Sciatic nerve (tissue), 2 donors: ENCODE results near the gene AXIN1. TPM values are rescaled to one million over a fixed set of nuclear protein-coding genes. Genes with fewer than 3 reads are reported as not detected.

Experiments used
- ATAC-seq: fragments of 200-7000 bp; cut with Tn5 transposase; one replicate; pipeline ENCODE4 v1.9.1; 2020; ENCODE audit warnings: mild to moderate bottlenecking, moderate library complexity
- DNase-seq: peaks from one replicate; pipeline ENCODE4 v3.0.0-alpha.2; 2020; ENCODE audit warnings: low spot score
- intact Hi-C: fragments of 100-400 bp; cut with DNase I; formaldehyde crosslinking; loops from one replicate; pipeline ENCODE4 v1.14.2; 2022
- total RNA-seq: library from RNA; stranded (reverse); fragmentation: NEBNext Ultra II Directional; extraction: Animal tissue kit (Norgen Biotek cat#: 25700); gene quantifications from one replicate; pipeline ENCODE4 v1.2.1, GENCODE V29; 2021
- donor health status: DM: no; HTN: no; CAD: no.
- donor health status: DM: no; HTN: no; CAD: no.

The AXIN1 gene
- total RNA-seq, 1 donor from 2014 or later, result 20.1 TPM

GRCh38 chr16:291539-291938, 61.0 kb downstream of the AXIN1 start:
- intact Hi-C loops, result no loop called here
- DNase-seq, result no peak
- ATAC-seq, result no peak

- no peak for DNase-seq
- intact Hi-C loops, result no loop called here
- no peak for ATAC-seq
Measured at GRCh38 chr16:290681-291405, 61.7 kb downstream of the AXIN1 start.

DNA sequence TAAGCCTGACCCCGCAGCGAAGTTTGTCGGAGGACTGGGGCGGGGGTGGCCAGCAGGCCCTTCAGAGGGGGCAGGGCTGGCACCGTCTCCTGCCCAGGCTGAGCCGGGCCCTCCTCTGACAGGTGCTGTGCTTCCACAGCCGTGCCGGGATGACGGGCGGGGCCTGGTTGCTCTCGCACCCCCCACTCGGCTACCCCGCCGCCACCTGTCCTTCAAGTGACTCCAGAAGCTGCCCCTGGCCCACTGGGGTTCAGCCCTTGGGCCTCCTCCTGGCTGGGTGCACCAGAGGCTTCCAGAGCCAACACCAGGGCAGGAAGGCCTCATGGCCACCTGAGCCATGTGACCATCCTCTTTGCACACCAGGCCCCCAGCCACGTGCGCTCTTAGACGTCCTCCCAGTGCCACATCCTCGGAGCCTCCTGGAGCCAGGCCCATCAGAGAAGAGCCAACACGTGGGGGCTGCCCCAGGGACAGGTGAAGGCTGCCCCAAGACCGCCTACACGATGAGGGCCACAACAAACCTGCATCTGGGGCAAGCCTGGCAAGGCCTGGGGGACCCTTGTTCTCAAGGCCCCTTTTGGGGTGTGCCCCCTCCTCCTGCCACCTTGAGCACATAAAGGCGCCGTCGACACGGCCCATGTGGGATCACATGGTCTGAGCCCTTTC, 62.4 kb downstream of the AXIN1 start:
- intact Hi-C loops, result no loop called here
- no peak for ATAC-seq
- no peak for DNase-seq

GRCh38 chr16:289395-289997, 63.0 kb downstream of the AXIN1 start:
- intact Hi-C loops, result no loop called here
- no peak for ATAC-seq
- no peak for DNase-seq

GRCh38 chr16:287981-288920, 64.3 kb downstream of the AXIN1 start:
- intact Hi-C loops, result no loop called here
- DNase-seq (no peak), ATAC-seq (no peak)

GRCh38 chr16:287298-287811, 65.2 kb downstream of the AXIN1 start:
- intact Hi-C loops, result no loop called here
- no peak for ATAC-seq
- DNase-seq, result no peak

- DNase-seq (no peak), ATAC-seq (no peak)
- intact Hi-C loops, result no loop called here
Measured at GRCh38 chr16:286491-287297, 65.8 kb downstream of the AXIN1 start.

- no peak for DNase-seq
- intact Hi-C loops, result no loop called here
Measured at GRCh38 chr16:285146-286055, 67.1 kb downstream of the AXIN1 start.

GRCh38 chr16:284204-285120, 68.1 kb downstream of the AXIN1 start:
- intact Hi-C loops, result no loop called here
- no peak for DNase-seq

More at GRCh38 chr16:285146-286055, 67.1 kb downstream of the AXIN1 start:
- no peak for ATAC-seq

DNA sequence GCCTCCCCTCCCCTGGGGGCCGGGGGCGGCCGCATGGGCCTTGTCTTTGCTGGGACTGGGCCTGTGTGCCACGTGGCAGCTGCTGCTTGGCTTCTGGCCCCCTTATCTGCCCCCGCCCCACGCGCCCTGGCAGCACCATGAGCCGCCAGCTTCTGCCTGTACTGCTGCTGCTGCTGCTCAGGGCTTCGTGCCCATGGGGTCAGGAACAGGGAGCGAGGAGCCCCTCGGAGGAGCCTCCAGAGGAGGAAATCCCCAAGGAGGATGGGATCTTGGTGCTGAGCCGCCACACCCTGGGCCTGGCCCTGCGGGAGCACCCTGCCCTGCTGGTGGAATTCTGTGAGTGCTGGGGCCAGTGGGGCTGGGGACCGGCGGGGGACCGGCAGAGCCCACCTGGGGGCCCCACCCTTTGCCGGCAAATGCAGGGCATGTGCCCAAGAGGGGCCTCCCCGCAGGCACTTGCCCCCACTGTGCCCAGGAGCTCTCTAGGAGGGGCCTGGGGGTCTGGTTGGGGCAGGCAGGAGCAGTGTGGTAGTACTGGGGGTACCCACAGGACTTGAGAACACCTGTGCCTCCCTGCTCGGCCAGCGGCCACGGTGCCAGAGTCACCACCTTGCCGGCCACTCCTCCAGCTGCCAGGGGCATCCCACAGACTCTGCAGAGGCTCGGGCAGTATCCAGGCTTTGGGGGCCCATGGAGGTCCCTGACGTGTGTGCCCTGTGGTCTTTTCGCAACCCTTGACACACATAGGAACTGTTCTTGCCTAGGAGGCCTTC, 69.3 kb downstream of the AXIN1 start, which contains the start of gene PDIA2:
Gene PDIA2 (plus strand): TSS at position 132 of the 773 bp plus-strand sequence. CDS start 6 bp downstream, at position 138.
- DNase-seq, result no peak
- intact Hi-C loops, result no loop called here
- no peak for ATAC-seq

More at GRCh38 chr16:284204-285120, 68.1 kb downstream of the AXIN1 start:
- ATAC-seq, result no peak

DNA sequence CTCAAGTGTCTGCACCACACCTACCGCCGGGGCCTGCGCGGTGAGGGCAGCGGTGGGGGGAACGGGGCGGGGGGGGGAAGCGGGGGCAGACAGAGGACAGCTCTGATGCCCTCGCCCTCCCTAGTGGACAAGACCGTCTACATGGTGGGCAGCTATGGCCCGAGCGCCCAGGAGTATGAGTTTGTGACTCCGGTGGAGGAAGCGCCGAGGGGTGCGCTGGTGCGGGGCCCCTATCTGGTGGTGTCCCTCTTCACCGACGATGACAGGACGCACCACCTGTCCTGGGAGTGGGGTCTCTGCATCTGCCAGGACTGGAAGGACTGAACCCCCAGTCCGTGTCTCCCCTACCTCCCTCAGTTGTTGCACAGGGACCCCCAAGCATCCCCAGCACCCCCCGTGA, 70.0 kb downstream of the AXIN1 start:
- intact Hi-C loops, result no loop called here
- DNase-seq, result no peak
- no peak for ATAC-seq

- DNase-seq, result no peak
- ATAC-seq, result no peak
- intact Hi-C loops, result no loop called here
Measured at GRCh38 chr16:281660-282255, 70.8 kb downstream of the AXIN1 start.

DNA sequence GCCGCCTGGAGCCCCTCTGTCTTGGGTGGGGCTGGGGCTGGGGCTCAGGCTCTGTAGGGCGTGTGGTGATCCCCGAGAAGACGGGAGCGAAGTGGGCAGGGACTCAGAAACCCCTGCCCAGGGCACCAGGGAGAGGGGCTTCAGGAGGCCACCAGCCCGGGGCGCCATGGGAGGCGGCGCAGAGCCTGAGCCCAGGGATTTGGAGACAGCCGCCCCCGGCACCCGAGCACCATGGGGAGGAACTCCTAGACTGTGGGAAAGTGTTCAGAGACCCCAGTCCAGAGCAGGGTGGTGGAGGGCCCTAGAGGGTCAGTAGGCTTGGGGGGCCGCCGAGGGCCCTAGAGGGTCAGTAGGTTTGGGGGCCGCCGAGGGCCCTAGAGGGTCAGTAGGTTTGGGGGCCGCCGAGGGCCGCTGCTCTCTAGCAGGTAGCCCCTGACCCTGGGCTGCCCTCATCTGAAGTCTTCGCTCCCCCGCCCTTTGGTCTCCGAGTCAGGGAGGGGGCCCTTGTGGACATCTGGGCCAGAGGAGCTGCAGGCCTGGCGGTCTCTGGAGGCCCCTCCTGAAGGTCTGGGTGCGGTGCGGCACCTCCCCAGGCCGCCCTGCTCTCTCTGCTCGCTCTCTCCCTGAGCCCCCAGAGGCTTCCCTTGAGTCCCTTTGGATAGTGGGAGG, 71.4 kb downstream of the AXIN1 start:
- intact Hi-C loops, result no loop called here

DNA sequence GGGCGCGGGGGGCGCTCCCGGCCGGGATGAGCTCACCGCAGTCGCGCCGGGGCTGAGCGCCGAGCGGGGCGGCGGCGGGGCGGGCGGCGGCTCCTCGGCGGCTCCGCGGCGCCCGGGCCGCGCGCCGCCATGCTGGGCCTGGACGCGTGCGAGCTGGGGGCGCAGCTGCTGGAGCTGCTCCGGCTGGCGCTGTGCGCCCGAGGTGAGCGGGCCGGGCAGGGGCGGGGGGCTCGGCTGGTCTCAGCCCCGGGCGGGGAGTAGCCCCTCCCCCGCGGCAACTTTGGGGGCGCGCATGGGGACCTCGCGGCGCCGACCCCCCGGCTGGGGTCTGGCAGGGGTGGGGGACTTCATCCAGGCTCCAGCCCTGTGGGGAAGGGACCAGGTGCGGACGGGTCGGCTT, 72.0 kb downstream of the AXIN1 start, which contains the start of gene ARHGDIG:
Gene ARHGDIG (plus strand): TSS at position 40 of the 400 bp plus-strand sequence. CDS start 90 bp downstream, at position 130.
- intact Hi-C loops, result no loop called here
- no peak for DNase-seq
- ATAC-seq, result no peak

More for the DNA sequence above, 71.4 kb downstream of the AXIN1 start:
- DNase-seq (no peak), ATAC-seq (no peak)
